Lung (tissue), 12 donors: Measurements from ENCODE around the gene SEMA4D. TPM values are rescaled to one million over a fixed set of nuclear protein-coding genes. Genes with fewer than 3 reads are reported as not detected.

Experiments
- ATAC-seq: fragments of 200-7000 bp; cut with Tn5 transposase; one replicate; pipeline ENCODE4 v1.9.1; 2020; ENCODE audit warnings: moderate number of reproducible peaks; ENCODE audit not compliant: insufficient read depth, low FRiP score
- DNase-seq, 3 donors: peaks; one replicate each; pipeline ENCODE4 v3.0.0-alpha.2; 2013 to 2017
- H3K27ac ChIP-seq, 2 donors: one replicate each; pipeline ENCODE4 v1.5.1; 2013; ENCODE audit warnings: mild to moderate bottlenecking in 2 of 2, moderate library complexity in 2 of 2, control low read depth in 1 of 2, inconsistent platforms in 1 of 2, low read depth in 1 of 2, low read length in 1 of 2
- H3K27me3 ChIP-seq, 3 donors: one replicate each; pipeline ENCODE4 v1.5.1; 2013; ENCODE audit warnings: low read length in 2 of 3; ENCODE audit not compliant: control insufficient read depth in 3 of 3, insufficient read depth in 3 of 3
- H3K36me3 ChIP-seq, 4 donors: one replicate each; pipeline ENCODE4 v1.5.1; 2013; ENCODE audit warnings: low read length in 4 of 4, mild to moderate bottlenecking in 1 of 4, moderate library complexity in 1 of 4; ENCODE audit not compliant: control insufficient read depth in 4 of 4, insufficient read depth in 4 of 4
- H3K4me1 ChIP-seq, 5 donors: one replicate each; pipeline ENCODE4 v1.5.1; 2013; ENCODE audit warnings: low read length in 5 of 5, mild to moderate bottlenecking in 2 of 5, moderate library complexity in 1 of 5; ENCODE audit not compliant: control insufficient read depth in 5 of 5, insufficient read depth in 5 of 5
- H3K4me3 ChIP-seq: one replicate; pipeline ENCODE4 v1.5.1; 2013; ENCODE audit warnings: mild to moderate bottlenecking, control low read depth, moderate library complexity
- H3K9ac ChIP-seq, 2 donors: one replicate each; pipeline ENCODE4 v1.5.1; 2013; ENCODE audit warnings: low read length in 2 of 2, control low read depth in 1 of 2; ENCODE audit not compliant: insufficient read depth in 1 of 2
- H3K9me3 ChIP-seq, 4 donors: one replicate each; pipeline ENCODE4 v1.5.1; 2013; ENCODE audit warnings: low read length in 3 of 4, mild to moderate bottlenecking in 1 of 4, moderate library complexity in 1 of 4; ENCODE audit not compliant: control insufficient read depth in 4 of 4, insufficient read depth in 3 of 4
- WGBS, 2 donors: extraction: QIAGEN DNeasy Blood & Tissue Kit; methylation state at CpG; one replicate each; pipeline ENCODE4 v1.1.7; 2013; 5-methylcytosine and 5-hydroxymethylcytosine counted together
- polyA plus RNA-seq, 2 donors: library from polyadenylated mRNA; stranded (reverse); fragments of 200-250 nt; gene quantifications; one replicate each; pipeline ENCODE4 v1.2.1, GENCODE V29; 2013
- total RNA-seq, 2 donors: library from RNA; depleted of rRNA in 1 of 2; stranded (reverse); fragments of >200 nt in 1 of 2; gene quantifications; one replicate each; pipeline ENCODE4 v1.2.1, GENCODE V29; 2014 to 2021
- TF ChIP-seq, protein P1 (sequence below): IDR thresholded peaks from 2 replicates; pipeline ENCODE4 v1.5.1; 2012; ENCODE audit warnings: mild to moderate bottlenecking; ENCODE audit errors: control extremely low read depth, extremely low read depth
- donor health status: control.
- donor health status: control.
- donor health status: Bipolar disorder and iron deficiency.
- donor health status: healthy.
- donor health status: DM: yes; HTN: yes; CAD: no.

Gene SEMA4D
- total and polyA plus RNA-seq, 4 donors, result 6.7 to 61.5 (median 29.0) TPM

DNA sequence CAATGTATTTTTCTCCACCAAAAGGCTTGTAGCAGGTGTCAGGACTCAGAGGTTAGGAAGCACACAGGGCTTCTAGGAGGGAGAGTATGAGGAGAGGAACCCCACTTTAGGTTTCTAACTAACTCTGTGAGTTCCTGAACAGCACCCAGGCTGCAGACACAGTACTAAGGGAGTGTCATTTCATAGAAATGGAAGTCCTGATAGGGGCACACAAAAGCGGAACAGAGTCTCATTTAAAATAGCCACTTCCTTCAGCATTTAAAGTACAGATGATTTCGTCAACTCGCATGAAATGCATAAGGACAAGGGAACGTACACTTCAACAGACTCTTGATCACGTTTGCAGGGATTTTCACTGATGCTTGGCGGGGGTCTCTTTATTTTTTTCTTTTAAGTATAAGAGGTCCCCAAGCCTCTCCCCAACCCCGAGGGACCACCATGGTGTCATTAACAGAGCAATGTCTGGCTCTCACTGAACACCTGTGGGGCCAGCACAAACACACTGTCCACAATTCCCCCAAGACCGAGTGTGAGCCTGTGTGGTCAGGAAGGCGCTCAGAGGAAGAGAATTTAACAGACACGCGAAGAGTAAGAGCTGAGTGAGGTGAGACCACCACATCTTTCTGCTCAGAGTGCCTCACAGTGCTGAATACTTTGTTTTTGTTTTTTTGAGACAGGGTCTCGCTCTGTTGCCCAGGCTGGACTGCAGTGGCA lies 97.4 kb downstream of the SEMA4D start:
- ATAC-seq, result peak; percentile 83
- WGBS, 2 donors, result 43 to 74% methylated on average over 12 of the region's 12 CpGs

DNA sequence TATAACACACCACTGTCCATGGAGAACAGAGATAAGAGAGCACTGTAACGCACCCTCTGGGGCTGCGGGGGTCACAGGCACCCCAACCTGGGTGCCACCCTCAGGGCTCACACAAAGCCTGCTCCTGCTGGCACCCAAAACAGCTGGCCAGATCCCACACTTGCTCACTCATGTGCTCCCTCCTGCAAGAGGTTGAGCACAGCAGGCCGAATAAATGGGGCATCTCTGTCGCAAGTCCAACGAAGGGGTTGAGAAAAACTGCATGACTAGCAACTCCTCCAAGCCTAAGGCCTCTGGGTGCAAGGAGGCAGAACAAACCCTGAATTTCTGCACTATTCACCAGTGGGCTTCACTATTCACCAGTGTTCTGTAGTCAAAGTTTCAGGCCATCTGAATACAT lies 99.3 kb downstream of the SEMA4D start:
- TF ChIP-seq, protein P1, sequence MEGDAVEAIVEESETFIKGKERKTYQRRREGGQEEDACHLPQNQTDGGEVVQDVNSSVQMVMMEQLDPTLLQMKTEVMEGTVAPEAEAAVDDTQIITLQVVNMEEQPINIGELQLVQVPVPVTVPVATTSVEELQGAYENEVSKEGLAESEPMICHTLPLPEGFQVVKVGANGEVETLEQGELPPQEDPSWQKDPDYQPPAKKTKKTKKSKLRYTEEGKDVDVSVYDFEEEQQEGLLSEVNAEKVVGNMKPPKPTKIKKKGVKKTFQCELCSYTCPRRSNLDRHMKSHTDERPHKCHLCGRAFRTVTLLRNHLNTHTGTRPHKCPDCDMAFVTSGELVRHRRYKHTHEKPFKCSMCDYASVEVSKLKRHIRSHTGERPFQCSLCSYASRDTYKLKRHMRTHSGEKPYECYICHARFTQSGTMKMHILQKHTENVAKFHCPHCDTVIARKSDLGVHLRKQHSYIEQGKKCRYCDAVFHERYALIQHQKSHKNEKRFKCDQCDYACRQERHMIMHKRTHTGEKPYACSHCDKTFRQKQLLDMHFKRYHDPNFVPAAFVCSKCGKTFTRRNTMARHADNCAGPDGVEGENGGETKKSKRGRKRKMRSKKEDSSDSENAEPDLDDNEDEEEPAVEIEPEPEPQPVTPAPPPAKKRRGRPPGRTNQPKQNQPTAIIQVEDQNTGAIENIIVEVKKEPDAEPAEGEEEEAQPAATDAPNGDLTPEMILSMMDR, result no peak
- Histone ChIP-seq H3K4me3 (no peak overlapping the region), H3K27me3 (no peaks in the 10 kb centered on the region), H3K36me3 (peaks cover 0 to 22% (median 6%) of the 10 kb centered on the region in 4 donors), H3K27ac (no peak overlapping the region), H3K4me1 (no peaks in the 10 kb centered on the region), H3K9ac (no peak overlapping the region), H3K9me3 (no peaks in the 10 kb centered on the region)
- ATAC-seq, result no peak
- no peak for DNase-seq
- 57 to 82% methylated on average over 5 of the region's 5 CpGs for WGBS, 2 donors

More for the DNA sequence above, 97.4 kb downstream of the SEMA4D start:
- no peak for DNase-seq
- Histone ChIP-seq H3K27me3 (no peaks in the 10 kb centered on the region), H3K27ac (peak overlapping the region in 1 of 2 donors; percentile 21), H3K4me3 (no peak overlapping the region), H3K9ac (no peak overlapping the region), H3K9me3 (no peaks in the 10 kb centered on the region), H3K36me3 (peaks cover 0 to 21% (median 6%) of the 10 kb centered on the region in 4 donors), H3K4me1 (peaks cover 0 to 4% (median 0%) of the 10 kb centered on the region in 5 donors)
- TF ChIP-seq, protein P1, result no peak

DNA sequence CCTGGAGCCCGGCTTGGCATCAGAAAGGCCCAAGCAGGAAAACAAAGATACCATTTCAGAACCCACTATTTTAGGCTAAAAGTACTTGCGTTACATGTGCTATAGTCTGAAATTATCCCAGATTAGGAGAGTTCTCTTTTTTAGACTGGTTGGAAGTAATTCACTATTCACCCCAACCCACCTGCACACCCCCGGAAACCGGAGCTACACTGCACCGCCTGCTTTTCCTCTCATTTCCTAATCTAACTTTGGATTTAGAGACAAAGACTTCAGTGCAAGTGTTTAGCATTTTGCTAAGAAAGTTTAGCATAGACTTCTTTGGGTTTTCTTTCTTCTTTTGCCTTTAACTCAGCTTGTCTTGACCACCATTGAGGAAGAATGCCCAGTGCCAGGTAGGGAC lies 100.4 kb downstream of the SEMA4D start:
- Histone ChIP-seq H3K9me3 (no peaks in the 10 kb centered on the region), H3K4me1 (no peaks in the 10 kb centered on the region), H3K36me3 (peaks cover 0 to 25% (median 9%) of the 10 kb centered on the region in 4 donors), H3K4me3 (no peak overlapping the region), H3K27me3 (no peaks in the 10 kb centered on the region), H3K9ac (no peak overlapping the region), H3K27ac (no peak overlapping the region)
- ATAC-seq (no peak), DNase-seq (no peak)
- TF ChIP-seq, protein P1, result no peak
- WGBS, 2 donors, result 86 to 96% methylated on average over 5 of the region's 5 CpGs
